ENCODE results near the gene SMIM41. TPM values are rescaled to one million over a fixed set of nuclear protein-coding genes. Genes with fewer than 3 reads are reported as not detected.

Gene SMIM41
- total RNA-seq = not detected in 2 replicates

GRCh38 chr12:52079576-52080402 is at the start of gene SMIM41:
TSS of gene SMIM41 (plus strand) at chr12:52079704. CDS start at chr12:52079780, 76 bp downstream.

GRCh38 chr12:52050758-52051541 is 28.6 kb upstream of the SMIM41 start, which contains the start of gene NR4A1:
TSS of gene NR4A1 (plus strand) at chr12:52051442. CDS start at chr12:52054329, 2,887 bp downstream.

GRCh38 chr12:52069327-52070184 is 9.9 kb upstream of the SMIM41 start, which contains the start of gene ATG101:
TSS of gene ATG101 (plus strand) at chr12:52069978. CDS start at chr12:52073651, 3,673 bp downstream.

Other genes starting within 250 kb of the SMIM41 start
- not detected in 2 replicates for gene FIGNL2, start 231.0 kb upstream of the SMIM41 start, total RNA-seq
- gene ANKRD33, start 191.6 kb upstream of the SMIM41 start, total RNA-seq = not detected in 2 replicates
- 0.08 and 0.61 TPM in 2 replicates for gene ACVRL1, start 172.2 kb upstream of the SMIM41 start, total RNA-seq
- gene ACVR1B, start 128.0 kb upstream of the SMIM41 start, total RNA-seq = 8.1 and 12.4 TPM in 2 replicates
- 0.23 and 0.27 TPM in 2 replicates for gene TAMALIN, start 72.8 kb upstream of the SMIM41 start, total RNA-seq
- 2.5 and 3.1 TPM in 2 replicates for gene NR4A1, start 28.3 kb upstream of the SMIM41 start, total RNA-seq
- gene ATG101, start 9.7 kb upstream of the SMIM41 start, total RNA-seq = 68.9 and 82.1 TPM in 2 replicates
- gene KRT80, start 112.3 kb downstream of the SMIM41 start, total RNA-seq = 0.11 and 0.55 TPM in 2 replicates
- 131 and 353 TPM in 2 replicates for gene KRT7, start 153.5 kb downstream of the SMIM41 start, total RNA-seq
- gene KRT86, start 194.9 kb downstream of the SMIM41 start, total RNA-seq = 0.08 TPM in 1 of 2 replicates, not detected in the other
- 0.08 and 0.19 TPM in 2 replicates for gene KRT81, start 211.8 kb downstream of the SMIM41 start, total RNA-seq
- gene KRT83, start 241.7 kb downstream of the SMIM41 start, total RNA-seq = not detected in 2 replicates

Measured in hair follicular keratinocyte (primary cell).